T-helper 2 cell treated with Interferon-gamma antibody and Interleukin-4, amounts not matched to agents 100 ng/mL and 5 ng/mL, for 36 hours (primary cell): ENCODE results near the gene MIER1. TPM values are rescaled to one million over a fixed set of nuclear protein-coding genes. Genes with fewer than 3 reads are reported as not detected.

Experiments
- intact Hi-C: fragments of 100-400 bp; cut with micrococcal nuclease; formaldehyde crosslinking; loops from one replicate; pipeline ENCODE4 v1.15.1; 2023
- total RNA-seq: library from RNA; stranded (reverse); gene quantifications from 2 replicates; pipeline ENCODE4 v1.2.3, GENCODE V29; 2022

The MIER1 gene
- total RNA-seq, 1 donor from 2014 or later: 46.8 TPM

DNA sequence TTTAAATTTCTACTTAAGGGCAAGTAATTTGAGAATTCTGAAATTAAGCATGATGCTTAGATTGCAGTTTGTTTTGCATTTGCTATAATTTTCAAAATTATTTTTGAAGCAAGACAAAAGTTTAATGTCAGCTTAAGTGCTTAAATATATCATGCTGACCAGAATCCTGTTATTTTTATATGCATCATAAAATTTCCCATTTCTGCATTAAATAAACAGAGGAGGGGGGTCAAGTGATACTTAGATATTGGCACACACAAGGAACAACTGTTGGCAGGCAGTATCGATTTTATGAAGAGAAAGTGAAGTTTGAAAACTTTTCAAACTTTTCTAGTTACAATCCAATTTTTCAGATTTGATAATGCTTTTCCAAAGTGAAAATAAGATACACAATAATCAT is 61.0 kb downstream of the MIER1 start:
- intact Hi-C loops: loop anchor here (10.0 kb wide), 1 partner anchor 449 kb away; the partner anchor contains the start of gene SERBP1

DNA sequence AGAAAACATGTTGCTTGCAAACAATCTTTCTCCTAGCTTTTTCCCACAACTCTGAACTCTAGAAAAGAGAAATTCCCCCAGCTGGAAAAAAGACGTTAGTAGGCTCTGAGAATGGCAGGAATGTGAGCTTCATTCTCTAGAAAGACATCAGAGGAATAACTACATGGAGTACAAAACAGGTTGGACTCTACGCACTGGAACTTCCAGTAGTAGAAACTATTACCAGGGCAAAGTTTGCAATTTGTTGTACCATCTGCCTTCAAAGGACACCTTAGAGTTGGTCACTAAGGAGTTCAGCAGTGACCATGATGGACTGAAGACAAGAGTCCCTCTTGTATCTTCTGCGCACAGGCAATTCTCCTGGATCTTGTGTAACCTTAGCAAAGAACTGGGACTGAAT is 68.3 kb downstream of the MIER1 start:
- intact Hi-C loops: no loop called here

DNA sequence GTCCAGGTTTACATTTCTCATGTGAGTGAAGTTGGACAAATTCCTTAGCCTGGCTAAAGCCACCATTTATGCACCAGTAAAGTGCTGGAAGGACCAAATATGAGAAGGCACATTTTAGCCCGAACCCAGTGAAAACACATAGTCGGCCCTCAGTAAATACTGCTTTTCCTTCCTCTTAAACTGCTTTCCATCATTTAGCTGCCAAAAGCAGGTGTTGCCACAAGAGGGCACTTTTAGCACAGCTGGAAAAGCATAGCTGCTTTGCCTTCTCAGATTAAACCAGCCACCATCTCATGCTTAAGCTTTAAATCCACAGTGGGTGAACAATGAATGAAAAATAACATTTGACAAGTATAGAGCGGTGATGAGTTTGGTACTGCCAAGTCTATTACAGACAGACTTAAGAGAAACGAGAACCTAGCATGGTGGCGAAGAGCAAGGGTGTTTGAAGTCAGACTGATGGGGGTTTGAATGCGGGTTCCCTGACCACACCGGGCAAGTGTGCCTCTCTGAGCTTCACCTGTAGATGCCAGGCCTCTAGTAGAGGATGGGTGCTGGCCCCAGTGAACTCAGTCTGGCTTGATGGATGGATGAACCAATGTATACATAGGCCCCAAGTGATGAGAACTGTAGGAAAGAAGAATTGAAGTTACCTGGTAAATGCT is 71.4 kb downstream of the MIER1 start:
- intact Hi-C loops: loop anchor here (1.0 to 5.0 kb wide), 8 partner anchors 15 to 504 kb away; partner anchors contain the start of gene SLC35D1

DNA sequence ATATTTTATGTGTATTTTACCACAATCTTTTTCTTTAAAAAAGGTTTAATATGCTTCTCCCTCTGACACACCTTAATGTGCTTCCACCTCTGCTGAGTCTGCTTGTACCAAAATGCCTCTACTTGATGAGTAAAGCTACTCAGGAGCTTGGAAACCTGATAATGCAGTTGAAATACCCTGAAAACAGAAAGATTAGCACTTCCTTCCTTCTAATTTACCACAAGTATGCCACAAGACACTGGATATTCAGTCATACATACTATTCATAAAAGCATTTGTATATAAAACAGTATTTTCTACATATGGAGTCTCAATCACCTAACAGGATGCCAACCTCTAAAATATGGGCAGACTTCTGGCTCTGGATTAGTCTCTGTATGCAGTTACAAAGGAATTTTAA is 74.2 kb downstream of the MIER1 start:
- intact Hi-C loops: loop anchor here (5.0 kb wide), 2 partner anchors 193 to 338 kb away; no protein-coding TSS in a partner anchor

DNA sequence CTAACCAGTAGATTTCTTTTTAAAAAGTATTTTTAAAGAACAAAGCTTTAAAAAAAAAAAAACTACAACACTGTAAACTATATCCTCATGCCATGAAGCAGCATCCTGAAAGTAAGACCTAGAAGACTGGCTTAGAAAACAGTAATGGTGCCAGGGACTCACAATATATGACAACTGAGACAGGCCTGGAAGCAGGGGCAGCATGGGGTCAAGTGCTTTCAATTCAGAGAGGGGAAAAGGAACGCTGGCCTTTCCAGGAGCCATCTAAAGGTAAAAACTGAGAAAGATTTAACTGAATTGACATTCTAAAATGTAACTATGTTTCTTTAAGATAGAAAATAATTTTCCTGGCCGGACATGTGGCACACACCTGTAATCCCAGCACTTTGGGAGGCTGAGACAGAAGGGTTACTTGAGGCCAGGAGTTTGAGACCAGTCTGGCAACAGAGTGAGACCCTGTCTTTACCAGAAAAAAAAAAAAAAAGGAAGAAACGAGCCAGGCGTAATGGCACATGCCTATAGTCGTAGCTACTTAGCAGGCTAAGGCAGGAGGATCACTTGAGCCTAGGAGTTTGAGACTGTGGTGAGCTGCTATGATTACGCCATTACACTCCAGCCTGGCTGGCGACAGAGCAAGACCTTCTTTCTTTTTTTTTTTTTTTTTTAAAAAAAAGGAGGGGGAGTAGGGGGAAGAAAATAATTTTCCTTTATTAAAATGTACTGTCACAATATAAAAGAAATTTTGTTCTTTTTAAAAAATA is 75.0 kb downstream of the MIER1 start:
- intact Hi-C loops: loop anchor here (5.0 kb wide), 2 partner anchors 192 to 337 kb away; no protein-coding TSS in a partner anchor

DNA sequence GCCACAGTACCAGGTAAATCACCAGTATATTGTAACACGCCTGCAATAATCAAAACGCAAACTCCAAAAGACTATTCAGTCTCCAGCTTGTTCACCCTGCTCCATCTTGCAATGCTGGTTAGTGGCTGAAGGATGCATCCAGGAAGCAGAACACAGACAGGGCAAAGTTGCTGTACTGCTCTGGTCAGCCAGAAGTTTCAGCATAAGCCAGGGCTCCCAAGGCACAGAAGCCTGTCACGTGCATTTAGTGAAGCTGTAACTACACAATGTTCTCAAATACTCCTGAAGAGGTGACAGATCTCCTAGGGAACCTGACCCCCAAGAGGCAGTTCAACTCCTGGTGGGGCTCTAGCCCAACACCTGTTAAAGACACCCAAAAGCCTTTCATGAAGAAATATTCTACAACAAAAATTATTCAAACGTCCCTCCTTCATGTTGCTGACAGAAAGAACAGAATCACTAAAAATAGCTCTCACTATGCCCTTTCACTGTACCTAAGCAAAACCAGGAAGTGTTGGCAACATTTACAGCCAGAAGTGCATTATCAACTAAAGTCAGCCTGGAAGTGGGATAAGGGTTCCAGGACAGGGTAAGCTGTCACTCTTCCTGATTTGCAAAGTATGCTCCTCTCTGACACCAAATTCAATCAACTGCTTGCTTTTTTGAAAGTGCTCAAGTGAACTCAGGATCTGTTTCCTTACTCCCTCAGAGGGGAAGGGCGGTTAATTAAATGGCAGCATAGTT is 77.1 kb downstream of the MIER1 start:
- intact Hi-C loops: no loop called here

DNA sequence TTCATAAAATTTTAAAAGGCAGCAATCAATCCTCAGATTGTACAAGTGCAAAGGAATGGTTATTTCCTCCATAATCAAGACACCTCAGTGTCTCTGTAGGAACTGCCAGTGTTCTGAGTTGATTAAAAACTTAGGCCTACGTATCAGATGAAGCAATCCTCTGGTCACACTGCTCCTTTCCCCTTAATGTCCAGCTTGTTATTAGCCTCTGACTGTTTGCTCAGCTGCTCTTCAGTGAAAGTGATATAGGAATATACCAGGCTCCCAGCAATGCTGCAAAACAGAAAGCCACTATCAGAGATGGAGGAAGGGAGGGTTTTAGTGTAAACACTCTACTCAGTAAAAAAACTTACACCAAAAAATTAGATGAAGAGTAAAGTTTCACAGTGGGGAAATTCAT is 79.4 kb downstream of the MIER1 start:
- intact Hi-C loops: no loop called here

DNA sequence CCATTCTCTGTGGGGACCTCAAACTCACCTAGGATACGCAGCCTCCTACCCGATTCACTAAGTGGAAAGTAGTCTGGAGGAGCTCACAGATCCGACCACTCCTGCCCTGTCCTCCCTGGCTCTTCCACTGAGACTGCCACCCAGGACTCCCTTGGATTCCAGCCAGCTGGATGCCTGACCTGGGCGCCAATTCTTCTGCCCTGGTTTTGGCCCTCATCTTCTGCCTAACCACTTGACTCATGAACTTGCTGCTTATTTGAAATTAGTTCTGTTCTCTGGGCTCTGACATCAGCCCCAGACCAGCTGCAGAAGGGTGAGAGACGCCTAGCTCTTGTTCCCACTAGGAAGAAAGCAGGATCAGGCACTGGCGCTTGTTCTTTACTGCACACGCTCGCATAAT is 80.3 kb downstream of the MIER1 start:
- intact Hi-C loops: no loop called here

DNA sequence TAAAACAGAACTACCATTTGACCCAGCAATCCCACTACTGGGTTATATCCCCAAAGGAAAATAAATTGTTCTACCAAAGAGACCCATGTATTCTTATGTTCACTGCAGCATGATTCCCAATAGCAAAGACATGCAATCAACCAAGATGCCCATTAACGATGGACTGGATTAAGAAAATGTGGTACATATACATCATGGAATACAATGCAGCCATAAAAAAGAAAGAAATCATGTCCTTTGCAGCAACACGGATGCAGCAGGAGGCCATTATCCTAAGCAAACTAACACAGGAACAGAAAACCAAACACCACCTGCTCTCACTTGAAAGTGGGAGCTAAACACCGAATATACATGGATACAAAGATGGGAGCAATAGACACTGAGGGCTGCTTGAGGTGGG is 85.0 kb downstream of the MIER1 start:
- intact Hi-C loops: no loop called here

DNA sequence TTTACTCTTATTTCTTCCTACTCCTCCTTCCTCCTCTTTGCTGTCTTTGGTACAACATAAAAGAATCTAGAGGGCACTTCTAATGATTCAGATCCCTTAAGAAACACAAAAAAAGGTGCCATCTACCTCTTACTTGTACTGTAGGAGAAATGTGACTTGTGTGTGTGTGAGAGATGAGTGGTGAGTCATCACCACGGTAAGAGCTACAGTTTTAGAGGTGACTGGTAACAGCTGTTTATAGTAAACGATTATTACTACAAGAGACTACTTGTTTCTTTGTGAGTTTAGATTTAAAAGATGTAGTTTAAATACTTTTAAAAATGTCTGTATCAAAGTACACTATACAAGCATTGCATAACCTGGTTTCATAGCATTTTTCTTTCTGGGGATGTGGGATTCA is 88.8 kb downstream of the MIER1 start:
- intact Hi-C loops: no loop called here

DNA sequence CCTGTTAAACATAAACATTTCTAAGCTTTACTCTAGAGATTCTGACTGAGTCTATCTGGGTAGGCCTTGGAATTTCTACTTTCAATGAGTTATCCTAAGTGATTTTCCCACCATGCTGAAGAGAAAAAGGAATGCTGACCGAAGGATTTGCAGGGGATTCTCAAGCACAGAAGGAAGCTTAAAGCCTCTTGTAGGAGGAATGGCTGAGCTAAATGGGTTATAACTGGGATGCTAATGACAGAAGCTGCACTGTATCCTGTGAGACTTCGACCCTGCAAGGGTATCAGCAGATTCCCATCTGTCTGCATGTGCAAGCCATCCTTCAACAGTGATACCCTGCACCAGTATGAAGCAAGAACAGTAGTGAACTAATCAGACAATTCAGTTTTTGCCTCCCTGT is 93.8 kb downstream of the MIER1 start:
- intact Hi-C loops: no loop called here

DNA sequence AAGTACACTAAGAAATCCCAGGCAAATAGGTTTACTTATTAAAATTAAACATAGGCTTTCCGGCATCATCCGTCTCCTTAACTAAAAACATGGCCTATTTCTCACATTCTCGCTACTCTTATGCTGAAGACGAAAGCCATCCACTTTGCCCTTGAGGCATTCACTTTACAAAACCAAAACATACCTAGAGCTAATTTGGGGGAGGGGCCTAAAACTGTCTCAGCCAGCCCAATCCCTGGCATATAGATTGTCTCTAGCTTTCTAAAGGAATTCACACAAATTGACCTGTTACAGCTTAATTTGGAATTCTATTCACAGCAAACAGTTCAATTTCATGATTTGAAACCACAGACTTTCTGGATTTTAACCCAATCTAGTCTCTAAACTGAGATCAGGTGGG is 94.3 kb downstream of the MIER1 start:
- intact Hi-C loops: no loop called here

DNA sequence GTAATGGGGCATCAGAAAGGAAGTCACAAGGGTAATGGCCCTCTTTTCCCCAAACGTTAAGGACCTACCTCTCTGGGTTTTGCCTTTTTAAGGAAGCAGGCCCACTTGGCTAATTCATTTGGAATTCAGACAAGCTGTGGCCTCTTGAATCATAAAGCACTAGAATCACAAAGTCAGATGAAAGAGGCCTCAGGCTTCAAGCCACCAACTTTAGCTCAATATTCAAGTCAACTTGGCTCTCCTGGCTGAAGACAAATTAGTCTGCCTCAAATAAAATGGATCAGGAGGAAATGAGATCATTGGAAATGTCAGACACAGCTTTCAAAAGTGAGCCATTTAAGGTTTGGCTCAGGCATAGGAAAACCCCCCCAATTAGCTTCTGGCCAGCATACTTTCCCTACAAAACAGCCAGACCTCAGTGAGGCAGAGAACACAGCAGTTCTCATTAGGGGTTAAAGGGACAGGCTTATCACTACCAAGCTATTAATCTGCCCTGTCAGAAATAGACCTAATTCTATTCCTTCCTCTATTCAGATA is 94.9 kb downstream of the MIER1 start:
- intact Hi-C loops: no loop called here

DNA sequence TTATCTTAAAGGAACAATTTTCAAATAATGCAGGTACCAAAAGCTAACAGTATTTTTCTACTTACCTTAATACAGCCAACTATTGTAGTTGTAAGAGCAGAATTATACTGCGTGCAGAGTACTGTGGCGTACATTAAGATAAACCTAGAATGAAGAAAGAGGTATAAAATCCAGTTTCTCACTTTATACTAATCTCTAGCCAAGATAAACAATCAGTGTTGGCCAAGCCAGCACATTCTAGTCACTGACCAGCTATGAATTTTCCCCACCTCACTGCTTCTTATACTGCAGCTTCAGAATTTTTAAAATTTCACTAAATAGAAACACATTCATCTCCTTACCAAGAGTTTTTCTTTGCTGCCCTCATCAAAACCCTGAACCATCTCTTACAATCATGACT is 95.5 kb downstream of the MIER1 start:
- intact Hi-C loops: no loop called here

DNA sequence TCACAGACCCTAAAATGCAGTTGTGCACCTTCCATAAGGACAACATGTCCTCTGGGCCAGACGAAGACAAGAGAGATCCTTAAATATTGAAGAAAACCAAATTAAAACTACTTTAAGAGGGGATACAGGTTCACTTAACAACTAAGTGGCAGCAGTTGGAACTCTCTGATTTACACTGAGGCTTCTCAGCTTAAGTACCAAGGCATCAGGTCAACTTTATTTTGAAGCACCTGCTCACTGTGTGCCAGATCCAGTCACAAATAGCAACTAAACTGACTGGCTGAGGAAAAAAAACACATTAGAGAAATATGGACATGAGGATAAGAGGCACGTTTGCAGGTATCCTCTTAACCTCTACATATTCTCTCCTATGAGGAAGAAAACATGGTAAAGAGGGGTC is 96.0 kb downstream of the MIER1 start:
- intact Hi-C loops: no loop called here

DNA sequence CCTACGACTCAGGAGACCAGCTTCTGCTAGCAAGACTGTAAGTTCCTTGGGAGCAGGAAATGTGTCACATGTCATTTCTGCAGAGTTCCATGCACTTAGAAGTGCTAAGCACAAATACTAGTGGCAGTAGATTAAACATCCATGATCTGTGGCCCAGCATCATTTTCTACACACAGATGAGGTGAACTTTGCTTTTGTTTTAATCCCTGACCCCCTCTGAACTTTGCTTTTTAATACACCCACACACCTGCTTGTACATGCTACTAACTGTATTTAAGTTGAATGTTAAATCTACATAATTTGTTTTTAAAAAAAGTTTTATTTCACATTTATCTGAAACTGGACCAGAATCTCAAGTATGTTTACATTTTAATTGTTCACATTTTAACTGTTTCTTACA is 104.7 kb downstream of the MIER1 start:
- intact Hi-C loops: no loop called here

DNA sequence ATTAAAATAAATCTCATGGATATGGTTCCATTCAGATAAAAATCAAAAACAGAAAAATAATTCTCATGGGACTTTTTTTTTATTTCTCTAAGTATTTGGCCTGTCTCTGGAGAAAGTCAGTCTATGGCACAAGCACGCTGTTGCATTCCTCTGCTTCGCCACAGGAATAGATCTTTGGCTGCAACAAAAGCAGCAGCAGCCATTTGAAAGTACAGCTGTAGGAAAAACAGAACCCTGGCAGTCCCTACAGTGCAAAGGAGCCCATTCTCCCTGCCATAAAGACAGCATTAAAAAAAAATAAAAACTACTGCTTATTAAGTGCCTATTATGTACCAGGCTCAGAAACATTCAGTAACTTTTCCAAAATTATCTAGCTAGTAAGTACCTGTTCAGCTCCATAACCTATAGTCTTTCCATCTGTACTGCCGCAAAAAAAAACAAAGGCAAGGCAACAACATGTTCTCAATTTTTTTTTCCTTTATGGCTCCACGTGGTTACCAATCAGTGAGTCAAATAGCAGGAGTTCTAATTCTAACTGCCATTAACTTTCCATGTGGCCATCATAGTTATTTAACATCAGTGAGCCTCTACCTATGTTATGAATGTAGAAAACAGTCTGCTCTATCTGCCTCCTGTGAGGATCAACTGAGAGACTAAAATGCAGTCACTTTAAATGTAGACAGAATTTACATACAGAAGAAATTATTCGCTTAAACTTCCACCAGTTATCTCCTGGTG is 106.5 kb downstream of the MIER1 start:
- intact Hi-C loops: no loop called here

DNA sequence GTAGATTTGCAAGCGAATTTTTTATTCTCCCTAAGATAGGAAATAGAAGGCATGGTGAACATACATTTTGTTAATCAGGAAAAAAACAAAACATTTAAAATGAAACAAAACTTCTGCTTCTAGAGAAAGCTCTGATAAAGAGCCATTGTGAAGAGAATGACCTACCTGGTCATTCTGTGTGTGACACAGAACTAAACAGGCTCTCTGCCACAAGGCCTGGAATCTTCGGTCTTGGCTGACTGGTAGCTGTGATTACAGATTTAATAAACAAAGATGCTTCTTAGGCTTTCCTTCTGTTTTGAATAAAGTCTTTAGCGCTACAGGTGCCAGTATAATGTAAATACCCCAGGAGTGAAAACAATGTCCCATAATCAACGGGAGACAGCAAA is 107.1 kb downstream of the MIER1 start:
- intact Hi-C loops: no loop called here
